GM19455 (cell line): ENCODE data around the gene ITM2B.
"Not testable (repeated sequence)": the region's sequence is repeated elsewhere in the genome, so short reads cannot be mapped to it uniquely, and the experiment has no call there.

Source experiments
- ATAC-seq: cut with Tn5 transposase; IDR thresholded peaks from one replicate; pipeline ENCODE4 v1.9.1; 2021; ENCODE audit not compliant: unreplicated experiment

The ITM2B gene

GRCh38 chr13:48222358-48223301 lies 10.4 kb upstream of the ITM2B start:
- ATAC-seq, result no peak

- ATAC-seq, result no peak
These were observed 8.3 kb upstream of the ITM2B start for GRCh38 chr13:48224701-48225100.

- ATAC-seq, result no peak
These were observed 2.5 kb upstream of the ITM2B start for GRCh38 chr13:48230541-48230940.

GRCh38 chr13:48231080-48231479 lies 1.9 kb upstream of the ITM2B start:
- ATAC-seq, result no peak

GRCh38 chr13:48231933-48232332 lies 1.1 kb upstream of the ITM2B start:
- ATAC-seq, result no peak

GRCh38 chr13:48232420-48233045 lies 473 bp upstream of the ITM2B start:
- ATAC-seq, result peak; percentile 21

- ATAC-seq, result no peak
These were observed 983 bp downstream of the ITM2B start for GRCh38 chr13:48233889-48234488.

- ATAC-seq, result no peak
These were observed 1.7 kb downstream of the ITM2B start for GRCh38 chr13:48234566-48235340.

- no peak for ATAC-seq
These were observed 2.5 kb downstream of the ITM2B start for GRCh38 chr13:48235341-48236135.

- no peak for ATAC-seq
These were observed 3.7 kb downstream of the ITM2B start for GRCh38 chr13:48236528-48237353.

GRCh38 chr13:48239369-48239768 lies 6.4 kb downstream of the ITM2B start:
- not testable (repeated sequence) for ATAC-seq

- ATAC-seq, result no peak
These were observed 8.6 kb downstream of the ITM2B start for GRCh38 chr13:48241651-48242050.

- no peak for ATAC-seq
These were observed 9.7 kb downstream of the ITM2B start for GRCh38 chr13:48242677-48243076.

- no peak for ATAC-seq
These were observed 11.2 kb downstream of the ITM2B start for GRCh38 chr13:48244159-48244558.

- no peak for ATAC-seq
These were observed 13.1 kb downstream of the ITM2B start for GRCh38 chr13:48246102-48246501.

- no peak for ATAC-seq
These were observed 16.0 kb downstream of the ITM2B start for GRCh38 chr13:48249018-48249417.

GRCh38 chr13:48251611-48252081 lies 18.6 kb downstream of the ITM2B start:
- ATAC-seq, result no peak

GRCh38 chr13:48252176-48252575 lies 19.2 kb downstream of the ITM2B start:
- ATAC-seq, result no peak

GRCh38 chr13:48253849-48254248 lies 20.8 kb downstream of the ITM2B start:
- ATAC-seq, result no peak
